ENCODE data around the gene EML5. TPM values are rescaled to one million over a fixed set of nuclear protein-coding genes. Genes with fewer than 3 reads are reported as not detected.

The EML5 gene
- total and polyA plus RNA-seq, 3 donors from 2014 or later: 4.2 to 19.3 (median 17.7) TPM

- DNase-seq: no peak
- no peak overlapping the region for H3K4me3 ChIP-seq
- TF ChIP-seq POLR2A (IDR thresholded peaks at IDR 0.05): no peak
- no peak for TF ChIP-seq CTCF (IDR thresholded peaks at IDR 0.05)
- H3K4me1 ChIP-seq: peaks cover 59% of the 10 kb centered on the region
- no peaks in the 10 kb centered on the region for H3K9me3 ChIP-seq
- H3K27ac ChIP-seq: peak overlapping the region; percentile 69 to 74
- H3K36me3 ChIP-seq (ENCODE audit: low read depth, missing control alignments): no peaks in the 10 kb centered on the region
- intact Hi-C loops (cut with DNase I; ENCODE audit: low total_unique reads): no loop called here
- 40 to 51% methylated on average over 4 of the region's 4 CpGs for WGBS, 2 donors
- H3K27me3 ChIP-seq: no peaks in the 10 kb centered on the region
Observed at GRCh38 chr14:88829685-88830302, 37.0 kb upstream of the EML5 start.

DNA sequence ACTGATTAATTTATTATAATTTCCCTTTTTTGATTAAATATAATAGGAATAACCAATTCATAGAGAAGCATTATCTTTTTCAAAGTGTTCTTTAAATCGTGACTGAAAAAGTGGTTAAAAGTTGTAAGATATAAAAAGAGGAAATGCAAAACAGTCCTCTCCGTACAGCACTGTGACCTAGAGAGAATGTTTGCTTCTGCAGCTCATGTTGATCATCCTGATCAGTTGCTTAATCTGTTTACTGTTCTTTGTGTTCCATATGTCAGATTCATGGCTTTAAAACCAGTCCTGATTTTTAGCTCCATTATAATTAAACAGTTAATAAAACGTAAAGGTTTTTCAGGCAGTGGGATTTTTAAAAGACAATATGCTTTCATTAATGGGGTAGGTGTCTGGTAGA is 36.4 kb upstream of the EML5 start:
- TF ChIP-seq POLR2A (IDR thresholded peaks at IDR 0.05): no peak
- no peak for TF ChIP-seq CTCF (IDR thresholded peaks at IDR 0.05)
- intact Hi-C loops (cut with DNase I; ENCODE audit: low total_unique reads): no loop called here
- H3K4me3 ChIP-seq: no peak overlapping the region
- no peaks in the 10 kb centered on the region for H3K36me3 ChIP-seq (ENCODE audit: low read depth, missing control alignments)
- peaks cover 55% of the 10 kb centered on the region for H3K4me1 ChIP-seq
- no peaks in the 10 kb centered on the region for H3K27me3 ChIP-seq
- no peak for DNase-seq
- H3K9me3 ChIP-seq: no peaks in the 10 kb centered on the region
- whole genome bisulfite sequencing, 2 donors: 32 to 42% methylated on average over 3 of the region's 3 CpGs
- H3K27ac ChIP-seq: peak overlapping the region; percentile 69 to 74

GRCh38 chr14:88825503-88825902 is 32.8 kb upstream of the EML5 start:
- Histone ChIP-seq H3K27ac (peak overlapping the region; percentile 59 to 92), H3K36me3 (ENCODE audit: low read depth, missing control alignments) (no peaks in the 10 kb centered on the region), H3K4me3 (peak overlapping the region; percentile 63 to 79), H3K4me1 (peaks cover 36% of the 10 kb centered on the region), H3K27me3 (no peaks in the 10 kb centered on the region), H3K9me3 (no peaks in the 10 kb centered on the region)
- intact Hi-C loops (cut with DNase I; ENCODE audit: low total_unique reads): no loop called here
- no peak for DNase-seq
- TF ChIP-seq CTCF (IDR thresholded peaks at IDR 0.05) (no peak), POLR2A (IDR thresholded peaks at IDR 0.05) (no peak)
- 46 to 47% methylated on average over 9 of the region's 9 CpGs for WGBS, 2 donors

DNA sequence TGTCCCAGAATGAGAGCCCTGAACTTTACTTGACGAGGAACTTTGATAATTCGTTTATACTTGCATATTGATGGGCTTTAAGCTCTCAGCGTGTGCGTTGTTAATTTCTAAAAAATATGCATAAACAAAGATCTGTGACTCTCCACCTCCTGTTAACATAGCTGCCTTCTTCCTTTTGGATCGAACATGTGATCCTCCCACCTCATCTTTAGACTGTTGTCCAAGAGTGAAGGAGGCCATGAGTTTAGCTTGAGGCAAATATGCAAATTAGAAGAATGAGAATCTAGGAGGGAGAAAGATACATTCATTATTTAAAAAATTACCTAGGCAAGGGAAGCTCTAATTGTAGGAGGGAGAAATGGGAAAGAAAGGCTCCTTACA is 32.3 kb upstream of the EML5 start:
- Histone ChIP-seq H3K27me3 (no peaks in the 10 kb centered on the region), H3K9me3 (no peaks in the 10 kb centered on the region), H3K4me3 (peak overlapping the region; percentile 63 to 79), H3K4me1 (peaks cover 37% of the 10 kb centered on the region), H3K27ac (peak overlapping the region; percentile 59 to 92), H3K36me3 (ENCODE audit: low read depth, missing control alignments) (no peaks in the 10 kb centered on the region)
- intact Hi-C loops (cut with DNase I; ENCODE audit: low total_unique reads): no loop called here
- WGBS, 2 donors: 0 to 4% methylated on average over 5 of the region's 5 CpGs
- DNase-seq: no peak
- no peak for TF ChIP-seq CTCF (IDR thresholded peaks at IDR 0.05)

Data from testis (tissue), 3 donors.